Frontal cortex (tissue), 4 donors: ENCODE data around the gene HADH. TPM values are rescaled to one million over a fixed set of nuclear protein-coding genes. Genes with fewer than 3 reads are reported as not detected.

Experiments used
- DNase-seq, 2 donors: peaks; one replicate each; pipeline ENCODE4 v3.0.0; 2012; ENCODE audit warnings: low spot score in 2 of 2
- FAIRE-seq: peaks from 2 replicates; lab custom pipeline; 2012; peaks lifted over from hg19 to GRCh38; lab: Jason Lieb, UNC
- total RNA-seq: library from RNA; depleted of rRNA; stranded (reverse); fragments of >200 nt; gene quantifications from one replicate; pipeline ENCODE4 v1.2.3, GENCODE V29; 2014
- donor health status: control.
- donor health status: control.
- donor health status: control.

The HADH gene
- total RNA-seq, 1 donor from 2014 or later: 10.6 TPM

DNA sequence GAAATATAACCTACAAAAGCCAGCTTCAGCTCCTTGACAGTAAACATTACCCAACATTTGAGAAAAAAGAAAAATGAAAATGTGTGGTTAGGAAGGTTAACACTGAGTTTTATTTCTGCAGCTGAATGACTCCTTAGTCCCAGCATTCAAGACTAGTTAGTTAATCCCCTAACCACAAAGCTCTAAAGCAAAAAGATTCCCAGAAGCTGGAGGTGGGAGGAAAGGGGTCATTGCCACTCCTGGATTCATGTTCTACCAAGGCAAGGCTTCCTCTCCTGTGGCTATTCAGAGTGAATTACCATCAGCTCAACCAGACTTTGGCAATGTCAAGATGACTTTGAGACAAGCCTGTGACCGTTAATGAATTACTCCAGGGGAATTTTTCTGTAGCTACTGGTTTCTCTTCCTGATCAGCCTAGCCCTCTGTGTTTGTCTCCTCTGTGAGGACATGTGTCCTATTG, 63.6 kb downstream of the HADH start:
- DNase-seq: no peak
- FAIRE-seq: no peak

DNA sequence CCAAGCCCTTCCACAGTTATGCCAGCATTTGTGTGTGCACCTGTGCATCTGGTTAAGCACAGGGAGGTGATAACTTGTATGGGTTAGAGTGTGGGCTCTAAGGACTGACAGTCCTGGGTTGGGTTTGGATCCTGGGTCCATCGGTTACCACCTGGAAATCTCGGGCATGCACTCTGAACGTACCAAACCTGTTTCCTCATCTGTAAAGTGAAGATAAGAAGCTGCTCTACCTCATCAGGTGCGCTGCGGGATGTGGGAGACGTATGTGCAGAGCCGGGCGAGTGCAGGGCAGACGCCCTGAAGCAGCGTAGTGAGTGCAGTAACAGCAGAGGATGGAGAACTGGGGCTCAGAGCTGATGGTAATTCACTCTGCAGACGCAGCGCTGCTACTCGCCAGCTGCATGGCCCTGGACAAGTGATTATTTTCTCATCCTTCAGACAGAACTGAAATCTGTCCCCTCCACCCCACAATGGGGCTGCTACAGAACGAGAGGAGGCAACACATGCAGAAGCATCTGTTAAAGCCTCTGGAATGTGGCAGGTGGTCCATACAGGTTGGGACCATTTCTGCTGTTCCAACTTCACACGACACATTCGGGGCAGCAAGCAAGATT, 64.4 kb downstream of the HADH start:
- FAIRE-seq: no peak

DNA sequence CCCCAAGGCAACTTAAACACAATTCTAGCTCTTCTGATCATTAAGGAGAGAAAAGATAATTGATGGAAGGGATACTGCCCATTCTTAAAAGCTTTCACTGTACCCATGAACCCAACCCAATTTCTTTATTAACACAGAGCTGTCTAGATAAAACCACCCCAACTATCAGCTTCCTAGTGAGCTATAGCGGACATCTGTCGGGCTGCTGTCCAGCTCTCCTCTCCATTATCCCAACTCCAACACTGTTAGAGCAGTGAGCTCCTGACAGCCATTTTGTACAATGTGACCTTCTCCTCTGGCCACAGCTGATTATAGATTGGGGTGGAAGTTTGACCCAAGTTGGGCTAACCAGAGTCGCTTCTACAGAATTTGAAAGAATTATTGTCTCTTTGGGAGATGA, 66.1 kb downstream of the HADH start:
- no peak for FAIRE-seq

More for the DNA sequence above, 64.4 kb downstream of the HADH start:
- no peak for DNase-seq

DNA sequence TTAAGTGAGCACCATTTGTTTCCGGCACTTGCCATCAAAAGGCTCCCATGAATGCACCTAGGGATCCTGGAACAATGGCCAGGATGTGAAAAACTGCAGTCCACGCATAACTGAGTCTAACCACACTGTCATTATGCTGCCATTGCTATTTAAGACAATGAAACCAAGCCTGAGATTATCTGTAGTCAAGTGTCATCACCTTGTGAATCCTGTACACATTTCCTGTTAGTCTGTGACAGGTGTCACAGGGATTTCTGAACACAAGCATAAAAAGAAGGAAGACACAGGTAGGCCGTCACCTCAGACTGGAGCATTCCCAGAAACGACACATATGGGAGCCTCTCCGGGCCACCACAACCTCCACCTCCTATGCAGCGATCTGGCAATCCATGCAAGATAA, 66.7 kb downstream of the HADH start:
- FAIRE-seq: no peak
- DNase-seq: no peak

More for the DNA sequence above, 66.1 kb downstream of the HADH start:
- no peak for DNase-seq

DNA sequence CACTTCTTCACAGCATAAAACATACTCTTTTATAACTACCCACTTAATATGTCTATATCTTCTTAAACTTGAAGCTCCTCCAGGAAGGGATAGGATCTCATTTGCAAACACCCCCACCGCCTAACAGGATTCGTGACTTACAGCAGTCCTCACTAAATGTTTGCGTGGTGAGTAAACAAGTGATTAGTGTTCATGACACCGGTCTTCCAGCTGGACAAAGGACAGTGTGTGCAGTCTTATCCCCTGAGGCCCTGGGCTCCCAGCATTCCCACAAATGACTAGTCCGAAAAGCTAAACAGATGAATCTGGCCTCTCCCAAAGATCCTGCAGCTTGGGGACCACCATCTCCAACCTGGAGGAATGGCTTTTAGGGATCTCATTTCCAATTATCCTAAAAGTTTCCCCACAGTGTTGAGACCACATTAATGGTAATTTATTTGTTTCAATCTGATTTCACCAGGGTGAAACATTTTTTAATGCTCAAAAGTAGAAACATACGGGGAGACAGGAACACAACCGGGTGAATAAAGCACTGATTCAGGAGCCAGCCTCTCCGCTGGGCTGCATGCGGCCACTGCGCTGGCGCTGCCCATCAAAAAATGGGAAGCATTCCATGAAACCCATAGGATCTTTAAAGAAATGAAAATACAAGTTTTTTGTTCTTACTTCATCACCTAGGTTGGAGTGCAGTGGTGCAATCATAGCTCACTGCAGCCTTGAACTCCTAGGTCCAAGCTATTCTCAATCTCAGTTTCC, 69.2 kb downstream of the HADH start:
- DNase-seq (peak in 1 of 2 donors; percentile 27), FAIRE-seq (no peak)

DNA sequence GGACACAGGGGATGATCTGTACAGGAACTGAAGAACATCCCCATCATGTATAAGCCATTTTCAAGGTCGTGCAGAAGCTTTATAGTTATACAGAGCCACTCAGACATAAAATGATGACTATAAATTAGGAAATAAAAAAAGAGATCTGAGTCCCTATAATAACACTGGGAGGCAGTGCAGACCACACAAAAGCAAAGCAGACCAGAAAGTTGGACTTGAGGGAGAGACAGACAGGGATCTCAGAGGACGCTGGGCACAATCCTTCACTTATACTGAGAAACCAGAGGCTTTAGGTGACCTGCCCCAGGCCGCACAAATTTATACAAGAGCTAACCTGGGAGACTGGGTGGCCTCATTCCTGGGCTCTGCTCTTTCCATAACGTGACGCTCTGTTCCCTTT, 70.5 kb downstream of the HADH start:
- FAIRE-seq: no peak
- DNase-seq: peak; percentile 28 to 55

DNA sequence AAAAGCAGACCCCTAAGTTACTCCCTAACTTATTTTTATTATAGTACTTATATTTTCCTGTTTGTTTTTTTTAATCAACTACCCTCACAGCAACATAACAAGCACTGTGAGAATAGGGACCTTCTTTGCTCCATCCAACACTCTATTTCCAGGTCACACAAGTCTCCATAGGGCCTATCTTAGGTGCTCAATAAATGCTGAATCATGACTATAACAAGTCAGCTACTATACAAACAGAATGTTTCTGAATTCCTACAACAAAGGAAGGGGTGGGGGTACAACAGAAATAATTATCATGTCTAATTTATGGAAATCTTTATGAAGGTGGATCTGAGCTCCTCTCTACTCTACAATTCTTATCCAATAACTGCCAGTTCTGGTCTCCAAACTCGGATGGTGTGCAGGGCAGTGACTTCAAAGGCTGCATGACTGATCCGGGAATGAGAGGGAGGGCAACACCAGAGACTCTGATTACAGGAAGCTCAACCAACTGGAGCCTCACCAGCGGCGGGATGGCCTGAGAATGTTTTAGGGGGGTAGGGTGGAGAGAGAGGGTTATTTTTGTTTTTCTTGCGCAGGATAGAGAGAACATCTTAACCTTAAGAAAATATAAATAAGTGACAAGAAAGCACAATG, 71.1 kb downstream of the HADH start:
- DNase-seq: no peak
- no peak for FAIRE-seq

DNA sequence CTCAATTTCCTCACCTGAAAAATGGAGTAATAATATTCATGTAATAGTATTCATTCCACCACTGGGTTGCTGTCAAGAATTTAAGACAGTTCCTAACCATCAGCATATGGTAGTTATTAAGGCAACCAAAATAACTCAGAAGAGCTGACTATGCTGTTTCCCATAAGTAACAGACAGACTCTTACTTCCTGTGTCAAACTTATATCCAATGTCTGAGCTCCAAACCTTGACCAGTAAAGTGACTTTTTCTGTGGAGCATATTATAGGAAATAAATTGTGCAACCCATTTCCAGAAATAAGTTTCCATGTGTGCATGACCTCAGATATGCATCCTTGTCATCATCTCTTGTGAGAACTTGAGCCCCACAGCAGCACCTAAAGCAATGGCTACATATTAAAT, 78.8 kb downstream of the HADH start:
- DNase-seq (no peak), FAIRE-seq (no peak)

DNA sequence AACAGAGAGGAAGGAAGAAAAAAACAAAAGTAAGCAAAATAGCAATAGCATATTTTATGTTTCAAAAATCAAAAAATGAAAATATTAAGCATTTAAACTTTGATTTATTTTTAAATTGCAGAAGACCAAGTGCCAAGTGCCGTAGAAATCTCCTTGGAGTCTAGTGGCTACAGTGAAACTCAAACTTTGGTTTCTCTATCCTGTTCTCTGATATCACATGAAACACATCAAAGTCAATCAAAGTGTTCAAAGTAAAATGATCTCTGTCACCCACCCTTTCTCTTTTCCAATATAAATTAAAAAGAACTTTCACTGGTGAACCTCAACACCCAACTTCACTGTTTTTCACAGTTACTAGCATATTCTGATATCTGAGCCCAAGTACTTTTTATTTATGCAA, 81.1 kb downstream of the HADH start:
- FAIRE-seq: no peak
- no peak for DNase-seq

DNA sequence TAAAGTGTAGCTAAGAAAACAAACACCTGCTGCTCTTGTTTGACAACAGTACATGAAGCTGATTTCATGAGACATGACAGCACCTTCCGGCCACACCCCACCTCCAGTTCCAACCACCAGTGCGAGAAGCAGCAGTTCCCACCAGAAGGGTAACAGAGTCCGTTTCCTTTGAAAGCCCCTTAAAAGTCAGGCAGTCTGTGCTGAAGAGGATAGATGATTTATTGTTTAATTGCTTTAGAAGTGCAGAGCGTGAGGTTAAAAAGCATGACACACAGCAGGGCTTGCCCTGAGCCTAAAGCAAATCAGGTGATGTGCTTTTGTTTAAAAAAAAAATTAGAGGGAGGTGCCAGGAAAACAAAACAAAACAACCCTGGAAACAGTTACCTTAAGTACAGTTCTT, 82.6 kb downstream of the HADH start:
- FAIRE-seq: no peak

DNA sequence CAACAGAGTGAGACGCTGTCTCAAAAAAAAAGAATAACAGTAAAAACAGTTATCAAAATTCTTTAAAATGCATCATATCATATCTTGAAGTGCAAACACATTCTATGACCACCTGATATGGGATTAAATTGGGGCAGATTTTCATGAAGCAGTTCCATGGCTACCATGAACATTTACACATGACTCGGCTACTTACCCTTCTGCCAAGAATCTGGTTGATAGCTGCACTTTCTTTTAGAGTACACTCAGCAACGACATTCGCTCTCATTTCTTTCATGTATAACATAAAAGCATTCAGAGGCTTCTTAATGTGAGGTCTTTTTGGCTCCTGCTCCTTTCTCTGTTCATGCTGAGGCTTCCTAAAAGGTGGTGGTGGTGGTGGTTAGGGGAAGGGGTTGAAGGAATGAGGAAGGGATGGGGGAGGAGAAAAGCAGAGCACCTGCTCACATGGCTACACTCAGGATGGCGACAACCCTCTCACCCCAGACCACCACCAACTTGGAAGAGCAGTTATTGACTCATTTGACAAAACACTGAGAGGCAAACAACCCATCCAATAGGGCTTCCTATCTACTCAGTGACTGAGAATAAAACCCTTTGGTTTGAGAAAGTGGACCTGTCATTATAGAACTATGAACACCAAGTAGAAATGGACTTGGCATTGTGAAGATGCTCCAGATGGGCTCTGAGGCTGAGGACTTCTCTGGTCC, 88.5 kb downstream of the HADH start:
- DNase-seq (no peak), FAIRE-seq (no peak)

More for the DNA sequence above, 82.6 kb downstream of the HADH start:
- DNase-seq: no peak

DNA sequence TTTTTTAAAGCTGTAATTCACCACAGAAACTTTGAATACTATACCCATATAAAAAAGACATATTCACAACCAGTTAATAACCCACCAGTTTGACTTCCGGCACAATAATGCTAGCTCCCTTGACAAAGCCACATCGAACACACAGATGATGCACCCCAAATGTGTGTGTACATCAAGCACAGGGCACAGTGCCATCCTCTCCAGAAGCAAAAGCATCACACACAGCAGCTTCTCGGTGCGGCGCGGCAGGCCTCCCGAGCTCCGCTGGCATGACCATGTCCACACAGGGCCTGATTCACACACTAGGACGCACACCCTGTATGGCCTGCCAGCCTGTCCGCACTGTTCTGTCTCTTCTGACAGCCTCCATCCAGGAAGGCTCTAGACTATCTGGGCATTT, 91.1 kb downstream of the HADH start:
- FAIRE-seq (no peak), DNase-seq (no peak)

DNA sequence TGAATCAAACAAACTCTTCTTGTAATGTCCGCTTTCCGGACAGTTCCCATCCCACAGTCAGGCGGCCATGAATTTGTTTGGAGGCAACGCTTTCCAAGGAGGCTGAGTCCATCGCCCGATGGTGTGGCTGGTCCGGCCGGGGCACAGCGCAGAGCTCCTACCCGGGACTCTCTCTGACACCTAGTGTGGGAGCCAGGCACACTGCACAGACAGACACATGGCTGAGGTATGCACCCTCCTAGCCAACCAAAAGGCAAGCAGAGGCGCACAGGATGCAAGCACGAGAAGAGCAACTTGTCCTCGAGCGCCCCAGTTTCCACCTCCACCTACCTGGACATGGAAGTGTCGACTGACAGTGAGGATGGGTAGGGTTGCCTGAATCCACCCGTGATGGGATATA, 91.6 kb downstream of the HADH start:
- FAIRE-seq: no peak

More for the DNA sequence above, 91.6 kb downstream of the HADH start:
- no peak for DNase-seq

Other genes with a start within 250 kb of the HADH start
- gene SGMS2, start 165.0 kb upstream of the HADH start, total RNA-seq: 0.41 TPM
- gene CYP2U1, start 58.3 kb upstream of the HADH start, total RNA-seq: 11.4 TPM
- gene LEF1, start 179.0 kb downstream of the HADH start, total RNA-seq: 6.1 TPM